HepG2 (cell line): ENCODE data around the gene KSR1. TPM values are rescaled to one million over a fixed set of nuclear protein-coding genes. Genes with fewer than 3 reads are reported as not detected.

ENCODE experiments used
- ATAC-seq: fragments of 200-7000 bp; cut with Tn5 transposase; 3 replicates; pipeline ENCODE4 v1.9.1; 2020; ENCODE audit warnings: mild to moderate bottlenecking, moderate library complexity
- BruUV-seq: library from RNA; stranded (reverse); fragments of 400-500 nt; replicated peaks from 2 replicates; lab custom pipeline; 2021; lab: Mats Ljungman, UMichigan
- CTCF ChIA-PET: fragments of 300-600 bp; formaldehyde crosslinking; extraction: SDS; loops from one replicate; lab custom pipeline; 2021; ENCODE audit warnings: low total read pairs, inconsistent platforms, low intra/inter-chr PET ratio; lab: Yijun Ruan, JAX
- POLR2A ChIA-PET: fragments of 350-600 bp; sonication (Branson Sonifier 250); formaldehyde crosslinking; loops from one replicate; lab custom pipeline; 2020; ENCODE audit warnings: antibody characterized with exemption, inconsistent platforms; lab: Yijun Ruan, JAX
- DNase-seq: peaks from one replicate; pipeline ENCODE4 v3.0.0-alpha.2; 2015; ENCODE audit warnings: low spot score
- FAIRE-seq: peaks from 3 replicates; lab custom pipeline; 2011; peaks lifted over from hg19 to GRCh38; lab: Jason Lieb, UNC
- H2AFZ ChIP-seq: one replicate; pipeline ENCODE4 v1.6.1; 2011; ENCODE audit warnings: low read length, inconsistent platforms
- H3K27ac ChIP-seq: fragments of 300-600 bp; 3 replicates; pipeline ENCODE4 v1.8.0; 2011; ENCODE audit warnings: mixed run types, mild to moderate bottlenecking, mixed read lengths, low read length, inconsistent platforms; ENCODE audit not compliant: insufficient read depth; ENCODE audit errors: extremely low read length
- H3K27me3 ChIP-seq, 2 experiments: fragments of 200-600 bp in 1 of 2; 2 replicates in 1 of 2; 3 replicates in 1 of 2; pipeline versions ENCODE4 v1.6.0 to v1.8.0; 2011; ENCODE audit warnings: low read length in 2 of 2, mild to moderate bottlenecking in 2 of 2, moderate library complexity in 2 of 2, inconsistent platforms in 1 of 2; ENCODE audit not compliant: insufficient read depth in 2 of 2, control insufficient read depth in 1 of 2
- H3K36me3 ChIP-seq, 2 experiments: fragments of 200-600 bp in 1 of 2; replicated peaks in 1 of 2; 2 replicates in 1 of 2; 3 replicates in 1 of 2; pipeline versions ENCODE4 v1.5.1 to v1.8.0; 2011; ENCODE audit warnings: low read length in 2 of 2, inconsistent platforms in 1 of 2; ENCODE audit not compliant: insufficient read depth in 2 of 2, control insufficient read depth in 1 of 2
- H3K4me1 ChIP-seq: 2 replicates; pipeline ENCODE4 v1.5.1; 2012; ENCODE audit warnings: low read length, inconsistent platforms; ENCODE audit not compliant: insufficient read depth
- H3K4me2 ChIP-seq: 2 replicates; pipeline ENCODE4 v1.6.0; 2011; ENCODE audit warnings: low read depth, low read length, inconsistent platforms
- H3K4me3 ChIP-seq, 3 experiments: fragments of 200-600 bp in 1 of 3; sonication (generic), shearing (Covaris generic) in 1 of 3; replicated peaks in 1 of 3; 2 replicates each; pipeline ENCODE4 v1.5.1; 2011 to 2016; ENCODE audit warnings: low read length in 3 of 3, inconsistent platforms in 2 of 3, low read depth in 2 of 3, mild to moderate bottlenecking in 2 of 3, control low read depth in 1 of 3, mixed read lengths in 1 of 3; ENCODE audit not compliant: insufficient read depth in 1 of 3
- H3K79me2 ChIP-seq: one replicate; pipeline ENCODE4 v1.6.1; 2011; ENCODE audit warnings: low read length, inconsistent platforms; ENCODE audit not compliant: insufficient read depth
- H3K9ac ChIP-seq: 2 replicates; pipeline ENCODE4 v1.6.0; 2011; ENCODE audit warnings: mild to moderate bottlenecking, low read depth, low read length, inconsistent platforms; ENCODE audit not compliant: insufficient read depth
- H3K9me3 ChIP-seq: 2 replicates; pipeline ENCODE4 v1.5.1; 2012; ENCODE audit warnings: mild to moderate bottlenecking, low read length
- H4K20me1 ChIP-seq: 2 replicates; pipeline ENCODE4 v1.6.0; 2011; ENCODE audit warnings: inconsistent platforms, mild to moderate bottlenecking, low read length, moderate library complexity; ENCODE audit not compliant: insufficient read depth
- EP300 ChIP-seq, 3 experiments: sonication (generic) in 1 of 3; formaldehyde crosslinking in 1 of 3; IDR thresholded peaks; 2 replicates each; pipeline versions ENCODE4 v1.5.1 to v1.6.1; 2011 to 2020; ENCODE audit warnings: low read depth in 2 of 3, low read length in 2 of 3, borderline replicate concordance in 1 of 3, improper control_type of control experiment in 1 of 3, mild to moderate bottlenecking in 1 of 3, missing genetic modification reagents in 1 of 3, moderate library complexity in 1 of 3
- ZNF607 ChIP-seq: sonication (generic); formaldehyde crosslinking; IDR thresholded peaks from 2 replicates; pipeline ENCODE4 v1.5.1; 2020; ENCODE audit warnings: missing genetic modification reagents, mild to moderate bottlenecking, borderline replicate concordance
- ZNF709 ChIP-seq: sonication (generic); formaldehyde crosslinking; IDR thresholded peaks from 2 replicates; pipeline ENCODE4 v1.5.0; 2020; ENCODE audit warnings: mild to moderate bottlenecking, missing genetic modification reagents
- WGBS: methylation state at CpG from one replicate; pipeline ENCODE4 v1.1.6; 2017; ENCODE audit warnings: low lambda C conversion rate; 5-methylcytosine and 5-hydroxymethylcytosine counted together
- in situ Hi-C: cut with HindIII; loops from 2 replicates; pipeline ENCODE4 v1.10.0; 2017; ENCODE audit warnings: low pct_unique_long_range_greater_than_20kb; ENCODE audit not compliant: extremely low pct_ligation_motif_present
- intact Hi-C: fragments of 100-400 bp; cut with micrococcal nuclease; formaldehyde crosslinking; loops from one replicate; pipeline ENCODE4 v1.10.0; 2022; ENCODE audit not compliant: unreplicated experiment
- polyA plus RNA-seq, 8 experiments: library from polyadenylated mRNA; depleted of rRNA in 3 of 8; stranded (reverse) in 7 of 8; unstranded in 1 of 8; fragments of >200 nt; fragmentation: Illumina TruSeq in 4 of 8; extraction: Trizol in 4 of 8; gene quantifications; 2 replicates each; pipeline versions ENCODE4 v1.2.1 to v1.2.3, GENCODE V29; 2011 to 2016; ENCODE audit warnings: low read depth in 4 of 8, missing spikeins in 1 of 8, mixed read lengths in 1 of 8; ENCODE audit not compliant: insufficient read depth in 1 of 8
- total RNA-seq, 5 experiments: library from RNA; depleted of rRNA; stranded (reverse); fragments of >200 nt; fragmentation: Illumina TruSeq; extraction: Trizol; gene quantifications; 2 replicates each; pipeline ENCODE4 v1.2.3, GENCODE V29; 2016; ENCODE audit warnings: low read depth in 1 of 5
- TF ChIP-seq, protein P1 (sequence below): sonication (generic); formaldehyde crosslinking; IDR thresholded peaks from 2 replicates; pipeline ENCODE4 v1.4.0; 2020; ENCODE audit warnings: missing genetic modification reagents
- TF ChIP-seq, protein P2 (sequence below): sonication (generic); formaldehyde crosslinking; conservative IDR thresholded peaks from 2 replicates; pipeline ENCODE4 v1.8.1; 2023; ENCODE audit warnings: missing genetic modification reagents
- TF ChIP-seq, protein P3 (sequence below): sonication (generic); formaldehyde crosslinking; IDR thresholded peaks from 2 replicates; pipeline ENCODE4 v1.8.0; 2022; ENCODE audit warnings: mild to moderate bottlenecking, missing genetic modification reagents, moderate library complexity
- TF ChIP-seq, protein P4 (sequence below): IDR thresholded peaks from 2 replicates; pipeline ENCODE4 v1.6.1; 2016; ENCODE audit warnings: missing compliant biosample characterization, missing genetic modification reagents, borderline replicate concordance

KSR1 gene
- total and polyA plus RNA-seq, 2 of the 13 experiments (the other 11 are each of a cell fraction or from before 2014, with no cell fraction given), result 10.1 to 16.6 TPM

DNA sequence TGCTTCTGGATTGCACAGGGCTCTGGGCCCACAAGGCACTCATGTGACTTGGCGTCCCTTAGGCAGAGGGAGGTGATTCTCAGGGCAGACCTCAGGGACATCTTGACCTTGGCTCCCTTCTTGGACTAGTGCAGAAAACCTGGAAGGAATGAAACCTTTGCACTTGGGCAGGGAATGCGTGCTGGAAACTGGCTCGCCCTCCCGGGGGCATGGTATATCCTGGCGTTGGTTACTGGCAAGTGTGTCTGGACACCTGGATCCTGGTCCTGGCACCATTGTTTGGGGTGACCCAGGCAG, 111.3 kb downstream of the KSR1 start (continued):
- TF ChIP-seq, protein P1, sequence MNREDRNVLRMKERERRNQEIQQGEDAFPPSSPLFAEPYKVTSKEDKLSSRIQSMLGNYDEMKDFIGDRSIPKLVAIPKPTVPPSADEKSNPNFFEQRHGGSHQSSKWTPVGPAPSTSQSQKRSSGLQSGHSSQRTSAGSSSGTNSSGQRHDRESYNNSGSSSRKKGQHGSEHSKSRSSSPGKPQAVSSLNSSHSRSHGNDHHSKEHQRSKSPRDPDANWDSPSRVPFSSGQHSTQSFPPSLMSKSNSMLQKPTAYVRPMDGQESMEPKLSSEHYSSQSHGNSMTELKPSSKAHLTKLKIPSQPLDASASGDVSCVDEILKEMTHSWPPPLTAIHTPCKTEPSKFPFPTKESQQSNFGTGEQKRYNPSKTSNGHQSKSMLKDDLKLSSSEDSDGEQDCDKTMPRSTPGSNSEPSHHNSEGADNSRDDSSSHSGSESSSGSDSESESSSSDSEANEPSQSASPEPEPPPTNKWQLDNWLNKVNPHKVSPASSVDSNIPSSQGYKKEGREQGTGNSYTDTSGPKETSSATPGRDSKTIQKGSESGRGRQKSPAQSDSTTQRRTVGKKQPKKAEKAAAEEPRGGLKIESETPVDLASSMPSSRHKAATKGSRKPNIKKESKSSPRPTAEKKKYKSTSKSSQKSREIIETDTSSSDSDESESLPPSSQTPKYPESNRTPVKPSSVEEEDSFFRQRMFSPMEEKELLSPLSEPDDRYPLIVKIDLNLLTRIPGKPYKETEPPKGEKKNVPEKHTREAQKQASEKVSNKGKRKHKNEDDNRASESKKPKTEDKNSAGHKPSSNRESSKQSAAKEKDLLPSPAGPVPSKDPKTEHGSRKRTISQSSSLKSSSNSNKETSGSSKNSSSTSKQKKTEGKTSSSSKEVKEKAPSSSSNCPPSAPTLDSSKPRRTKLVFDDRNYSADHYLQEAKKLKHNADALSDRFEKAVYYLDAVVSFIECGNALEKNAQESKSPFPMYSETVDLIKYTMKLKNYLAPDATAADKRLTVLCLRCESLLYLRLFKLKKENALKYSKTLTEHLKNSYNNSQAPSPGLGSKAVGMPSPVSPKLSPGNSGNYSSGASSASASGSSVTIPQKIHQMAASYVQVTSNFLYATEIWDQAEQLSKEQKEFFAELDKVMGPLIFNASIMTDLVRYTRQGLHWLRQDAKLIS (CRISPR knock-in tag), result no peak
- TF ChIP-seq EP300 (IDR thresholded peaks at IDR 0.05; ENCODE audit: low read depth in 2 of 2, low read length in 2 of 2), result no peak
- TF ChIP-seq EP300 (CRISPR knock-in tag; IDR thresholded peaks at IDR 0.05; ENCODE audit: borderline replicate concordance), result no peak
- TF ChIP-seq ZNF709 (CRISPR knock-in tag), result no peak
- TF ChIP-seq, protein P2, sequence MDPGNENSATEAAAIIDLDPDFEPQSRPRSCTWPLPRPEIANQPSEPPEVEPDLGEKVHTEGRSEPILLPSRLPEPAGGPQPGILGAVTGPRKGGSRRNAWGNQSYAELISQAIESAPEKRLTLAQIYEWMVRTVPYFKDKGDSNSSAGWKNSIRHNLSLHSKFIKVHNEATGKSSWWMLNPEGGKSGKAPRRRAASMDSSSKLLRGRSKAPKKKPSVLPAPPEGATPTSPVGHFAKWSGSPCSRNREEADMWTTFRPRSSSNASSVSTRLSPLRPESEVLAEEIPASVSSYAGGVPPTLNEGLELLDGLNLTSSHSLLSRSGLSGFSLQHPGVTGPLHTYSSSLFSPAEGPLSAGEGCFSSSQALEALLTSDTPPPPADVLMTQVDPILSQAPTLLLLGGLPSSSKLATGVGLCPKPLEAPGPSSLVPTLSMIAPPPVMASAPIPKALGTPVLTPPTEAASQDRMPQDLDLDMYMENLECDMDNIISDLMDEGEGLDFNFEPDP, result no peak

DNA sequence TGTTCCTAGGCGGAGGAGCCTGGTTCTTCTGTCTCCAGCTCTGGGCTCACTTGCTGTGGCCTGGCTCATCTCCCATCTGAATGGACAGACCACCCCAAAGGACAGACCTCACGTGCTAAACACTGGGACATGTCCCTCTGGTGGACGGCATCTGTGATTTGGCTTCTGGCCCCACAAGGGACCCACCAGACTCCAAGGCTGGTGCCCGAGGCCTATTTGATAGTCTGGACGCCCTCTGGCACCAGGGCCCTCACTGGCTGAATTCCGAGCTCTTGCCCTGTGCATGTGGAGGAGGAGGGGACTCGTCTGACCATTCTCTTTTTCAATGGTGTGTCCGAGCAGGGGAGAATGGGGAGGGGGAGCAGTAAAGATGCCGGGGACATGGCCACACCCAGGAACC, 112.0 kb downstream of the KSR1 start:
- TF ChIP-seq ZNF607 (CRISPR knock-in tag), result no peak
- TF ChIP-seq, protein P3, sequence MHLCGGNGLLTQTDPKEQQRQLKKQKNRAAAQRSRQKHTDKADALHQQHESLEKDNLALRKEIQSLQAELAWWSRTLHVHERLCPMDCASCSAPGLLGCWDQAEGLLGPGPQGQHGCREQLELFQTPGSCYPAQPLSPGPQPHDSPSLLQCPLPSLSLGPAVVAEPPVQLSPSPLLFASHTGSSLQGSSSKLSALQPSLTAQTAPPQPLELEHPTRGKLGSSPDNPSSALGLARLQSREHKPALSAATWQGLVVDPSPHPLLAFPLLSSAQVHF, result no peak
- TF ChIP-seq, protein P4, sequence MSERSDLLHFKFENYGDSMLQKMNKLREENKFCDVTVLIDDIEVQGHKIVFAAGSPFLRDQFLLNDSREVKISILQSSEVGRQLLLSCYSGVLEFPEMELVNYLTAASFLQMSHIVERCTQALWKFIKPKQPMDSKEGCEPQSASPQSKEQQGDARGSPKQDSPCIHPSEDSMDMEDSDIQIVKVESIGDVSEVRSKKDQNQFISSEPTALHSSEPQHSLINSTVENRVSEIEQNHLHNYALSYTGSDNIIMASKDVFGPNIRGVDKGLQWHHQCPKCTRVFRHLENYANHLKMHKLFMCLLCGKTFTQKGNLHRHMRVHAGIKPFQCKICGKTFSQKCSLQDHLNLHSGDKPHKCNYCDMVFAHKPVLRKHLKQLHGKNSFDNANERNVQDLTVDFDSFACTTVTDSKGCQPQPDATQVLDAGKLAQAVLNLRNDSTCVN (CRISPR knock-in tag), result no peak
- H3K4me1 ChIP-seq, result peaks cover 38% of the 10 kb centered on the region

More for the DNA sequence above, 112.0 kb downstream of the KSR1 start:
- intact Hi-C loops, result no loop called here
- Histone ChIP-seq H3K9me3 (no peaks in the 10 kb centered on the region), H3K4me2 (no peak overlapping the region), H2AFZ (no peak overlapping the region), H4K20me1 (peaks cover 17% of the 10 kb centered on the region; the same call in 1 of the 2 replicates), H3K79me2 (peaks cover 4% of the 10 kb centered on the region), H3K36me3 (peaks cover 1 to 3% of the 10 kb centered on the region in 2 experiments; a peak in 2 of 5 replicates), H3K9ac (no peak overlapping the region), H3K27me3 (no peaks in the 10 kb centered on the region), H3K27ac (no peak overlapping the region), H3K4me3 (no peak overlapping the region)
- DNase-seq (no peak), ATAC-seq (no peak), FAIRE-seq (no peak)
- no TSS peak for BruUV-seq
- in situ Hi-C loops, result no loop called here
- ChIA-PET POLR2A (interaction anchor here (0.9 kb wide), 1 partner anchor 35 kb away, joined by 3 read pairs; no protein-coding TSS in a partner anchor), CTCF (no interaction called here)
- 80% methylated on average over 1 of the region's 9 CpGs for WGBS
